Pancreas (tissue), 10 donors: ENCODE results near the gene RNF114. TPM values are rescaled to one million over a fixed set of nuclear protein-coding genes. Genes with fewer than 3 reads are reported as not detected.
A peak's percentile ranks its signal among the peaks of the same experiment; 100 is the strongest.
"Not testable (repeated sequence)": the region's sequence is repeated elsewhere in the genome, so short reads cannot be mapped to it uniquely, and the experiment has no call there.

ENCODE experiments used
- ATAC-seq, 4 donors: fragments of 200-7000 bp; cut with Tn5 transposase; one replicate each; pipeline versions ENCODE4 v1.8.0 to v1.9.1; 2020; ENCODE audit warnings: mild to moderate bottlenecking in 4 of 4, moderate library complexity in 4 of 4
- DNase-seq, 6 donors: peaks; one replicate each; pipeline ENCODE4 v3.0.0-alpha.2; 2020
- FAIRE-seq: peaks from 2 replicates; lab custom pipeline; 2012; peaks lifted over from hg19 to GRCh38; lab: Jason Lieb, UNC
- H3K27ac ChIP-seq, 4 donors: fragments of 200-600 bp; sonication (generic); 1 replicate in 3 of 4; 2 replicates in 1 of 4; pipeline versions ENCODE4 v1.5.0 to v1.8.0; 2020
- H3K27me3 ChIP-seq, 4 donors: fragments of 200-600 bp; one replicate each; pipeline ENCODE4 v1.8.0; 2021
- H3K36me3 ChIP-seq, 3 donors: fragments of 200-600 bp; sonication (generic) in 1 of 3; one replicate each; pipeline versions ENCODE4 v1.5.0 to v1.8.0; 2020 to 2021
- H3K4me1 ChIP-seq, 3 donors: fragments of 200-600 bp; one replicate each; pipeline ENCODE4 v1.8.0; 2021
- H3K4me3 ChIP-seq, 4 donors: fragments of 200-600 bp; sonication (generic) in 2 of 4; one replicate each; pipeline versions ENCODE4 v1.5.0 to v1.8.0; 2020 to 2021
- H3K9me3 ChIP-seq, 4 donors: fragments of 200-600 bp; one replicate each; pipeline ENCODE4 v1.8.0; 2021
- WGBS, 2 donors: extraction: QIAGEN DNeasy Blood & Tissue Kit; methylation state at CpG; one replicate each; pipeline ENCODE4 v1.1.7; 2013; 5-methylcytosine and 5-hydroxymethylcytosine counted together
- intact Hi-C, 3 donors: fragments of 100-400 bp; cut with DNase I; formaldehyde crosslinking; loops; one replicate each; pipeline versions ENCODE4 v1.11.1 to v1.14.2; 2022
- polyA plus RNA-seq, 2 donors: library from polyadenylated mRNA; stranded (reverse); fragments of 200-250 nt; gene quantifications; one replicate each; pipeline ENCODE4 v1.2.3, GENCODE V29; 2013
- total RNA-seq, 6 donors: library from RNA; stranded (reverse); fragmentation: NEBNext Ultra II Directional in 4 of 6; extraction: Animal tissue kit (Norgen Biotek cat#: 25700) in 4 of 6; gene quantifications; one replicate each; pipeline versions ENCODE4 v1.2.1 to v1.2.4, GENCODE V29; 2021 to 2023
- TF ChIP-seq, protein P1 (sequence below), 4 donors: fragments of 200-600 bp; sonication (generic) in 3 of 4; IDR thresholded peaks; one replicate each; pipeline versions ENCODE4 v1.5.0 to v1.8.0; 2021; ENCODE audit warnings: antibody characterized with exemption in 4 of 4
- donor health status: healthy with polysubstance abuse.
- donor health status: DM: no; HTN: no; CAD: no; lungs with moderate emphysema.
- donor health status: DM: no; HTN: no; CAD: no.
- donor health status: control.
- donor health status: control.
- donor health status: Bipolar disorder and iron deficiency.
- donor health status: DM: yes; HTN: yes; CAD: no.
- donor health status: DM: no; HTN: no; CAD: no.
- donor health status: DM: no; HTN: no; CAD: no.
- donor health status: DM: yes; HTN: yes; CAD: no.

The RNF114 gene
- total and polyA plus RNA-seq, 8 donors, result 33.3 to 61.9 (median 44.0) TPM

DNA sequence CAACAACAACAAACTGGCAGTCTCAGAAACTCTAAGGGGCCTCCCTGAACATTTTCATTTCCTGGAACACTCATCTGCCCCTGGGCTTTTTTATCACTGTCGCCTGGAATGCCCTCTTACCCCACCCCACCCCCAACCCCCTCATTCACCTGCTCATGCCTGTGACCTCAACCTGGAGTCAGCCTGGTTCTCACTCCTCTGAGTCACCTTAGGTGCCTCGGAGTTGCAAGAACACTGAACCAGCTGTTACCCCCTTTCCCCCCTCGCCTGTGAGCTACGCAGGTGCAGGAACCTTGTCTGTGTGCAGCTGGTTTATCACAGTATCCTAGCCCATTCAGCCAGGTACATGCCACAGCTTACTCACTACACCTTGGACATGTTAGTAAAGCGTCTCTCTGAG is 33.7 kb downstream of the RNF114 start:
- DNase-seq (peak in 3 of 6 donors; percentile 15 to 61 (median 36)), ATAC-seq (peak; percentile 26 to 46 (median 31)), FAIRE-seq (no peak)
- Histone ChIP-seq H3K27ac (no peak overlapping the region), H3K36me3 (no peaks in the 10 kb centered on the region), H3K4me3 (no peak overlapping the region), H3K4me1 (no peaks in the 10 kb centered on the region), H3K9me3 (no peaks in the 10 kb centered on the region), H3K27me3 (no peaks in the 10 kb centered on the region)
- intact Hi-C loops, result no loop called here
- TF ChIP-seq, protein P1, sequence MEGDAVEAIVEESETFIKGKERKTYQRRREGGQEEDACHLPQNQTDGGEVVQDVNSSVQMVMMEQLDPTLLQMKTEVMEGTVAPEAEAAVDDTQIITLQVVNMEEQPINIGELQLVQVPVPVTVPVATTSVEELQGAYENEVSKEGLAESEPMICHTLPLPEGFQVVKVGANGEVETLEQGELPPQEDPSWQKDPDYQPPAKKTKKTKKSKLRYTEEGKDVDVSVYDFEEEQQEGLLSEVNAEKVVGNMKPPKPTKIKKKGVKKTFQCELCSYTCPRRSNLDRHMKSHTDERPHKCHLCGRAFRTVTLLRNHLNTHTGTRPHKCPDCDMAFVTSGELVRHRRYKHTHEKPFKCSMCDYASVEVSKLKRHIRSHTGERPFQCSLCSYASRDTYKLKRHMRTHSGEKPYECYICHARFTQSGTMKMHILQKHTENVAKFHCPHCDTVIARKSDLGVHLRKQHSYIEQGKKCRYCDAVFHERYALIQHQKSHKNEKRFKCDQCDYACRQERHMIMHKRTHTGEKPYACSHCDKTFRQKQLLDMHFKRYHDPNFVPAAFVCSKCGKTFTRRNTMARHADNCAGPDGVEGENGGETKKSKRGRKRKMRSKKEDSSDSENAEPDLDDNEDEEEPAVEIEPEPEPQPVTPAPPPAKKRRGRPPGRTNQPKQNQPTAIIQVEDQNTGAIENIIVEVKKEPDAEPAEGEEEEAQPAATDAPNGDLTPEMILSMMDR (IDR thresholded peaks at IDR 0.05), result no peak
- WGBS, 2 donors, result 32 to 40% methylated on average over 5 of the region's 5 CpGs

DNA sequence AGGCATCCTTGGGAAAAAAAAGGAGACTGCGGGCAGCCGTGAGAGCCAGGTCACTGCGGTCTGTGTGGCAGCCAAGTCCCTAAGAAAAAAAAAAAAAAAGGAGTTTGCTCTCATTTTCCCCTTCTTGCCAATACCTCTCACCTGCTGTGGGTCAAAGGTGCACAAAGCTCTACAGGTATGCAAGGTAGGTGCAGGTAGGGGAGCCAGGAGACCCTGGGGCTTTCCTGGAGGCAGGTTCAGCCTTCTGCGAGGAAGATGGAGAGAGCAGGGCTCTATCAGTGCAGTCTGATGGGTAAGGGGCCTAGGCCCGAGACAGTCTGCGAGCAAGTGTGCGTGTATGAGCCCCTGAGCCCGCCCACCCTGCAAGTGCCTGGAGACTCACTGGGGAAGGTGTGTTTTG is 34.3 kb downstream of the RNF114 start:
- ATAC-seq, result no peak
- FAIRE-seq, result no peak

DNA sequence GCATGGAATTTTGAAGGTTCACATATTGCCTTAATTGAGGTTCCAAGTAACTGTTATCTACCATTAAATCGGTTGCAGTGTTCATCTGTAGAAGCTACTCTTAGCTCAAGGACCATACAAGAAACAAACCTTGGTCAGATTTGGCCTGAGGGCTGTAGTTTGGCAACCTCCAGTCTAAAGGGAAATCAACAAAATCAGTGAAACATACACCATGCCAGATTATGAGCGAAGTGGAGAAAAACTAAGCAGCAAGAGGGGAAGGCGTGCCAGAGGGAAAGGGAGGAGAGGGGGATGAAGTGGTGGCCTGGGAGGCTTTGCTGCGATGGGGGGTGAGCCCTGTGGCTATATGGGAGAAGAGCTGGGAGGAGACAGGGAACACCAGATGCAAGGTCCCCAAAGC is 37.8 kb downstream of the RNF114 start:
- TF ChIP-seq, protein P1 (IDR thresholded peaks at IDR 0.05), result no peak
- DNase-seq (no peak), FAIRE-seq (no peak), ATAC-seq (no peak)
- Histone ChIP-seq H3K27me3 (no peaks in the 10 kb centered on the region), H3K4me1 (no peaks in the 10 kb centered on the region), H3K27ac (no peak overlapping the region), H3K4me3 (no peak overlapping the region), H3K36me3 (no peaks in the 10 kb centered on the region), H3K9me3 (no peaks in the 10 kb centered on the region)
- intact Hi-C loops, result no loop called here
- 63 to 70% methylated on average over 4 of the region's 4 CpGs for WGBS, 2 donors

More for the DNA sequence above, 34.3 kb downstream of the RNF114 start:
- no peak overlapping the region for H3K4me3 ChIP-seq
- H3K4me1 ChIP-seq, result no peaks in the 10 kb centered on the region
- no peaks in the 10 kb centered on the region for H3K27me3 ChIP-seq
- TF ChIP-seq, protein P1 (IDR thresholded peaks at IDR 0.05), result no peak
- no peak overlapping the region for H3K27ac ChIP-seq
- peak in 1 of 6 donors; percentile 27 for DNase-seq
- no peaks in the 10 kb centered on the region for H3K36me3 ChIP-seq
- no peaks in the 10 kb centered on the region for H3K9me3 ChIP-seq
- intact Hi-C loops, result no loop called here
- 67 to 84% methylated on average over 8 of the region's 8 CpGs for WGBS, 2 donors

DNA sequence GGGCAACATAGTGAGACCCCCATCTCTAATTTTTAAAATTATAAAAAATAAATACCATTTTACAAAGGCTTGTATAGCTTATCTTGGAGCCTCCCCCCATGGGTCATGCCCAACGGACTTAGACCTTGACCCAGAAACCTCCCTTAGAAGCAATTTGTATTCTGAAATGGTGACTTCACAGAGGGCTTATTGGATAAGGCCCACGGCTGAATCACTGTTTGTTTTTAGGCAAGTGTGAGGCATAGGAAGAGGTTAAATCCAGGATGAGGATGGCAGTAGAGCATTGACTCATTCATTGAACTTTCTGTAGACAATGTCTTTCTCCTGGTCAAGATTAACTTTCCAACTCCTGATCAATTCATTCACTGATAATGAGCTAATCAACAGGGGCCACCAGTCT is 40.3 kb downstream of the RNF114 start:
- WGBS, 2 donors, result 23 to 31% methylated on average over 2 of the region's 2 CpGs
- DNase-seq, result no peak
- Histone ChIP-seq H3K27me3 (no peaks in the 10 kb centered on the region), H3K4me1 (no peaks in the 10 kb centered on the region), H3K9me3 (no peaks in the 10 kb centered on the region), H3K4me3 (no peak overlapping the region), H3K36me3 (no peaks in the 10 kb centered on the region), H3K27ac (no peak overlapping the region)
- intact Hi-C loops, result no loop called here
- no peak for ATAC-seq
- FAIRE-seq, result no peak
- TF ChIP-seq, protein P1 (IDR thresholded peaks at IDR 0.05), result no peak

DNA sequence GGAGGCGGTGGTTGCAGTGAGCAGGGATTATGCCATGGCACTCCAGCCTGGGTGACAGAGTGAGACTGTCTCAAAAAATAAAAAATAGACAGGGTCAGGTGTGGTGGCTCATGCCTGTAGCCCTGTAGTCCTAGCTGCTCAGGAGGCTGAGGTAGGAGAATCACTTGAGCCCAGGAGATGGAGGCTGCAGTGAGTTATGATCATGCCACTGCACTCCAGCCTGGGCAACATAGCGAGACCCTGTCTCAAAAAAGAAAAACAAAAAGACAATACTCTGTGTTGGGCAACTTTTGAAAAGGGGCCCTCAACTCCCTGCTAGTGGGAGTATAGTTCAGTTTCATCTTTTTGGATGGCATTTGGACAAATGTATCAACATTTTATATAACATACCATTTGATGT is 41.5 kb downstream of the RNF114 start:
- DNase-seq, H3K4me3 ChIP-seq, ATAC-seq, H3K36me3 ChIP-seq, intact Hi-C loops, H3K9me3 ChIP-seq, H3K4me1 ChIP-seq, H3K27me3 ChIP-seq, FAIRE-seq, H3K27ac ChIP-seq: not testable (repeated sequence)
- 90 to 97% methylated on average over 2 of the region's 2 CpGs for WGBS, 2 donors
